Neural progenitor cell (in vitro differentiated cells): ENCODE results near the gene AZU1. TPM values are rescaled to one million over a fixed set of nuclear protein-coding genes. Genes with fewer than 3 reads are reported as not detected.

ENCODE experiments used
- DNase-seq: peaks from one replicate; pipeline ENCODE4 v3.0.0-alpha.2; 2016; ENCODE audit warnings: low spot score
- H2AFZ ChIP-seq: fragments of 200-600 bp; sonication (generic); replicated peaks from 2 replicates; pipeline ENCODE4 v1.6.1; 2016; ENCODE audit warnings: antibody characterized with exemption
- H3F3A ChIP-seq: fragments of 200-600 bp; sonication (generic); 2 replicates; pipeline ENCODE4 v1.6.1; 2016; ENCODE audit warnings: antibody characterized with exemption, low read depth
- H3K27ac ChIP-seq: fragments of 200-600 bp; sonication (generic); 2 replicates; pipeline ENCODE4 v1.5.1; 2016; ENCODE audit warnings: mild to moderate bottlenecking
- H3K27me3 ChIP-seq: fragments of 200-600 bp; sonication (generic); 2 replicates; pipeline ENCODE4 v1.6.1; 2016; ENCODE audit warnings: mild to moderate bottlenecking, moderate library complexity
- H3K36me3 ChIP-seq: fragments of 200-600 bp; sonication (generic); 2 replicates; pipeline ENCODE4 v1.5.1; 2016
- H3K4me1 ChIP-seq: fragments of 200-600 bp; sonication (generic); 2 replicates; pipeline ENCODE4 v1.6.1; 2016; ENCODE audit warnings: mixed run types
- H3K4me2 ChIP-seq: fragments of 200-600 bp; sonication (generic); 2 replicates; pipeline ENCODE4 v1.6.1; 2016
- H3K4me3 ChIP-seq: fragments of 200-600 bp; sonication (generic); 2 replicates; pipeline ENCODE4 v1.5.1; 2016
- H3K79me2 ChIP-seq: fragments of 200-600 bp; sonication (generic); 2 replicates; pipeline ENCODE4 v1.6.1; 2016; ENCODE audit warnings: low read depth
- H3K9ac ChIP-seq: fragments of 200-600 bp; sonication (generic); 2 replicates; pipeline ENCODE4 v1.6.1; 2016
- H3K9me3 ChIP-seq: fragments of 200-600 bp; sonication (generic); 2 replicates; pipeline ENCODE4 v1.5.1; 2016; ENCODE audit warnings: low read depth
- H4K20me1 ChIP-seq: fragments of 200-600 bp; sonication (generic); 2 replicates; pipeline ENCODE4 v1.6.1; 2016; ENCODE audit warnings: low read depth
- H3K27ac Mint-ChIP-seq: 3 replicates; pipeline ENCODE4 v1.8.0; 2021; ENCODE audit warnings: mixed read lengths
- H3K27me3 Mint-ChIP-seq: 2 replicates; pipeline ENCODE4 v1.8.0; 2022; ENCODE audit warnings: low read depth, mild to moderate bottlenecking, inconsistent platforms, moderate library complexity, mixed read lengths; ENCODE audit not compliant: insufficient read depth
- H3K36me3 Mint-ChIP-seq: 3 replicates; pipeline ENCODE4 v1.8.0; 2021; ENCODE audit warnings: mixed read lengths
- H3K4me1 Mint-ChIP-seq: 3 replicates; pipeline ENCODE4 v1.8.0; 2021; ENCODE audit warnings: mixed read lengths
- H3K4me3 Mint-ChIP-seq: 3 replicates; pipeline ENCODE4 v1.8.0; 2021; ENCODE audit warnings: mild to moderate bottlenecking, moderate library complexity, mixed read lengths
- H3K9me3 Mint-ChIP-seq: 3 replicates; pipeline ENCODE4 v1.8.0; 2020; ENCODE audit warnings: mixed read lengths
- EZH2 ChIP-seq: fragments of 200-600 bp; sonication (generic); IDR thresholded peaks from 2 replicates; pipeline ENCODE4 v1.6.1; 2017; ENCODE audit warnings: antibody characterized with exemption, mild to moderate bottlenecking, moderate library complexity
- EZH2phosphoT487 ChIP-seq: fragments of 200-600 bp; sonication (generic); IDR thresholded peaks from 2 replicates; pipeline ENCODE4 v1.6.1; 2017; ENCODE audit warnings: antibody characterized with exemption
- total RNA-seq: library from RNA; depleted of rRNA; stranded (reverse); fragments of >200 nt; gene quantifications from 2 replicates; pipeline ENCODE4 v1.2.3, GENCODE V29; 2015; ENCODE audit warnings: low replicate concordance
- TF ChIP-seq, protein P1 (sequence below): fragments of 200-600 bp; sonication (generic); IDR thresholded peaks from 2 replicates; pipeline ENCODE4 v1.5.1; 2017; ENCODE audit warnings: antibody characterized with exemption, mild to moderate bottlenecking

AZU1 gene
- total RNA-seq, 1 donor from 2014 or later = 1.0 TPM

GRCh38 chr19:870314-870713, 42.7 kb downstream of the AZU1 start:
- Mint-ChIP-seq H3K9me3 (no peaks in the 10 kb centered on the region), H3K36me3 (peaks cover 11% of the 10 kb centered on the region), H3K27me3 (peaks cover 8% of the 10 kb centered on the region), H3K4me1 (peaks cover 10% of the 10 kb centered on the region), H3K4me3 (no peak overlapping the region), H3K27ac (peak overlapping the region; percentile 59)
- Histone ChIP-seq H2AFZ (no peak overlapping the region), H3K27ac (no peak overlapping the region), H3K4me3 (no peak overlapping the region), H3K79me2 (no peaks in the 10 kb centered on the region), H3K9me3 (no peaks in the 10 kb centered on the region), H3F3A (peaks cover 35% of the 10 kb centered on the region), H4K20me1 (peaks cover 24% of the 10 kb centered on the region), H3K27me3 (no peaks in the 10 kb centered on the region), H3K9ac (no peak overlapping the region), H3K4me1 (peaks cover 7% of the 10 kb centered on the region), H3K36me3 (no peaks in the 10 kb centered on the region), H3K4me2 (no peak overlapping the region)
- no peak for TF ChIP-seq EZH2
- TF ChIP-seq EZH2phosphoT487 = no peak
- TF ChIP-seq, protein P1, sequence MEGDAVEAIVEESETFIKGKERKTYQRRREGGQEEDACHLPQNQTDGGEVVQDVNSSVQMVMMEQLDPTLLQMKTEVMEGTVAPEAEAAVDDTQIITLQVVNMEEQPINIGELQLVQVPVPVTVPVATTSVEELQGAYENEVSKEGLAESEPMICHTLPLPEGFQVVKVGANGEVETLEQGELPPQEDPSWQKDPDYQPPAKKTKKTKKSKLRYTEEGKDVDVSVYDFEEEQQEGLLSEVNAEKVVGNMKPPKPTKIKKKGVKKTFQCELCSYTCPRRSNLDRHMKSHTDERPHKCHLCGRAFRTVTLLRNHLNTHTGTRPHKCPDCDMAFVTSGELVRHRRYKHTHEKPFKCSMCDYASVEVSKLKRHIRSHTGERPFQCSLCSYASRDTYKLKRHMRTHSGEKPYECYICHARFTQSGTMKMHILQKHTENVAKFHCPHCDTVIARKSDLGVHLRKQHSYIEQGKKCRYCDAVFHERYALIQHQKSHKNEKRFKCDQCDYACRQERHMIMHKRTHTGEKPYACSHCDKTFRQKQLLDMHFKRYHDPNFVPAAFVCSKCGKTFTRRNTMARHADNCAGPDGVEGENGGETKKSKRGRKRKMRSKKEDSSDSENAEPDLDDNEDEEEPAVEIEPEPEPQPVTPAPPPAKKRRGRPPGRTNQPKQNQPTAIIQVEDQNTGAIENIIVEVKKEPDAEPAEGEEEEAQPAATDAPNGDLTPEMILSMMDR = no peak
- no peak for DNase-seq

- DNase-seq = no peak
- H3K27ac ChIP-seq = peak overlapping the region; percentile 53
- no peaks in the 10 kb centered on the region for H3K9me3 ChIP-seq
- Mint-ChIP-seq H3K36me3 (peaks cover 11% of the 10 kb centered on the region), H3K9me3 (no peaks in the 10 kb centered on the region), H3K4me3 (no peak overlapping the region), H3K4me1 (peaks cover 7% of the 10 kb centered on the region), H3K27ac (no peak overlapping the region), H3K27me3 (peaks cover 5% of the 10 kb centered on the region)
- peaks cover 7% of the 10 kb centered on the region for H3K4me1 ChIP-seq
- H3K9ac ChIP-seq = no peak overlapping the region
- H3K36me3 ChIP-seq = no peaks in the 10 kb centered on the region
- no peak overlapping the region for H2AFZ ChIP-seq
- H3K79me2 ChIP-seq = no peaks in the 10 kb centered on the region
- H4K20me1 ChIP-seq = peaks cover 21% of the 10 kb centered on the region
- peaks cover 30% of the 10 kb centered on the region for H3F3A ChIP-seq
- TF ChIP-seq, protein P1 = no peak
- TF ChIP-seq EZH2 (no peak), EZH2phosphoT487 (no peak)
- no peak overlapping the region for H3K4me2 ChIP-seq
- no peak overlapping the region for H3K4me3 ChIP-seq
- H3K27me3 ChIP-seq = no peaks in the 10 kb centered on the region
Observed at GRCh38 chr19:870963-871401, 43.3 kb downstream of the AZU1 start.

- H3K9me3 ChIP-seq = no peaks in the 10 kb centered on the region
- H3K27me3 ChIP-seq = no peaks in the 10 kb centered on the region
- H3K36me3 ChIP-seq = no peaks in the 10 kb centered on the region
- H3K79me2 ChIP-seq = no peaks in the 10 kb centered on the region
- no peak overlapping the region for H3K4me3 ChIP-seq
- peaks cover 7% of the 10 kb centered on the region for H3K4me1 ChIP-seq
- Mint-ChIP-seq H3K4me1 (peaks cover 7% of the 10 kb centered on the region), H3K9me3 (no peaks in the 10 kb centered on the region), H3K27ac (no peak overlapping the region), H3K36me3 (peaks cover 13% of the 10 kb centered on the region), H3K4me3 (peak overlapping the region; percentile 53), H3K27me3 (peaks cover 5% of the 10 kb centered on the region)
- no peak overlapping the region for H2AFZ ChIP-seq
- H3K9ac ChIP-seq = no peak overlapping the region
- peak overlapping the region; percentile 68 for H3K27ac ChIP-seq
- TF ChIP-seq EZH2phosphoT487 (no peak), EZH2 (no peak)
- TF ChIP-seq, protein P1 = no peak
- H3K4me2 ChIP-seq = peak overlapping the region; percentile 13
- peaks cover 20% of the 10 kb centered on the region for H4K20me1 ChIP-seq
- DNase-seq = peak; percentile 75
- peaks cover 30% of the 10 kb centered on the region for H3F3A ChIP-seq
Observed at GRCh38 chr19:871446-872265, 44.0 kb downstream of the AZU1 start.
